Measurements from ENCODE around the gene GRAMD1C. TPM values are rescaled to one million over a fixed set of nuclear protein-coding genes. Genes with fewer than 3 reads are reported as not detected.
"Not testable (repeated sequence)": the region's sequence is repeated elsewhere in the genome, so short reads cannot be mapped to it uniquely, and the experiment has no call there.

The GRAMD1C gene
- total RNA-seq, 1 experiment from 2014 or later = 13.8 TPM

- Histone ChIP-seq H3K27ac (no peak overlapping the region), H3K27me3 (replicated peaks) (no peaks in the 10 kb centered on the region), H3K36me3 (no peaks in the 10 kb centered on the region), H3K9me3 (replicated peaks) (no peaks in the 10 kb centered on the region), H3K4me1 (replicated peaks) (peaks cover 34% of the 10 kb centered on the region), H3K4me3 (no peak overlapping the region)
- no peak for DNase-seq (ENCODE audit: low read depth in 1 of 2, low spot score in 2 of 2)
Measured at GRCh38 chr3:113834983-113835382, 3.6 kb upstream of the GRAMD1C start.

DNA sequence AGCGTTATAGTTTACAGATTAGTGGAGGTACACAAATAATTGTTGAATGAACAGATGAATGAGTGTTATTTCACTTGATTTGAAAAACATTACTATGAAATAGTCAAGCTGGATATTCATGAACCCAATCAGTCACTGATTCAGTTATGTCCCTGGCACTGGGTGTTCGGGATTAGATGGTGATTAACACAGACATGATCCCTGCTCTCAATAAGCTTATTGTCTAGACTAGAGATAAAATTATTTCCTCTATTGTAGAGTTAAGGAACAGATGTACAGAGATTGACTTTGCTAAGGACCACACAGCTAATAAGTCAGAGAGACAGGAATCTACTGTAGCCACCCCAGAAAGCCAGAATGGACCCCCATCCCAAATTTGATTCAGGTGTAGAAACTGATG is 963 bp downstream of the GRAMD1C start:
- H3K9me3 ChIP-seq (replicated peaks) = no peaks in the 10 kb centered on the region
- H3K27me3 ChIP-seq (replicated peaks) = no peaks in the 10 kb centered on the region
- H3K4me3 ChIP-seq = peak overlapping the region; percentile 66
- DNase-seq (ENCODE audit: low read depth in 1 of 2, low spot score in 2 of 2) = no peak
- peaks cover 5% of the 10 kb centered on the region for H3K4me1 ChIP-seq (replicated peaks)
- peak overlapping the region; percentile 31; the same call in 1 of the 2 replicates for H3K27ac ChIP-seq
- H3K36me3 ChIP-seq = no peaks in the 10 kb centered on the region

- Histone ChIP-seq H3K27me3 (replicated peaks) (no peaks in the 10 kb centered on the region), H3K27ac (no peak overlapping the region), H3K4me1 (replicated peaks) (peaks cover 8% of the 10 kb centered on the region), H3K9me3 (replicated peaks) (no peaks in the 10 kb centered on the region), H3K4me3 (no peak overlapping the region), H3K36me3 (no peaks in the 10 kb centered on the region)
- DNase-seq (ENCODE audit: low read depth in 1 of 2, low spot score in 2 of 2) = no peak
Measured at GRCh38 chr3:113844622-113845222, 6.1 kb downstream of the GRAMD1C start.

DNA sequence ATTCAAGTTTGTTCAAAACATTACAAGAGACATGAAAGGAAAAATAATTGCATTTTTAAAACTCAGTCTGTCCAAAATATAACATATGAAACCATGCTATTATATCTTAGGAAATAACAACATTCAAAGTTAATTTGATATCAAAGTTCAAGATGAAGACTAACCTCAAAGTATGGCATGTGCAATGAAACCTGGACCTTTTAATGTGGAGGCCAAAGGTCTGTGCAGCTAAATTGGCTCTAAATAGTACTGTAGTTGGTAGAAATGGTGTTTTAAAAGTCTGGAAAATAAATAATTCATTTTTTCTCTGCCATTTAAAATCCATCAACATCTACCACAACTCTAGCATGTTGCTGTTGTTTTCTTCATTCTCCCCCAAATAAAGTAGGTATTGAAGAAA is 8.7 kb downstream of the GRAMD1C start:
- Histone ChIP-seq H3K4me1 (replicated peaks) (peaks cover 8% of the 10 kb centered on the region), H3K27ac (no peak overlapping the region), H3K27me3 (replicated peaks) (no peaks in the 10 kb centered on the region), H3K4me3 (no peak overlapping the region), H3K9me3 (replicated peaks) (no peaks in the 10 kb centered on the region), H3K36me3 (no peaks in the 10 kb centered on the region)
- no peak for DNase-seq (ENCODE audit: low read depth in 1 of 2, low spot score in 2 of 2)

DNA sequence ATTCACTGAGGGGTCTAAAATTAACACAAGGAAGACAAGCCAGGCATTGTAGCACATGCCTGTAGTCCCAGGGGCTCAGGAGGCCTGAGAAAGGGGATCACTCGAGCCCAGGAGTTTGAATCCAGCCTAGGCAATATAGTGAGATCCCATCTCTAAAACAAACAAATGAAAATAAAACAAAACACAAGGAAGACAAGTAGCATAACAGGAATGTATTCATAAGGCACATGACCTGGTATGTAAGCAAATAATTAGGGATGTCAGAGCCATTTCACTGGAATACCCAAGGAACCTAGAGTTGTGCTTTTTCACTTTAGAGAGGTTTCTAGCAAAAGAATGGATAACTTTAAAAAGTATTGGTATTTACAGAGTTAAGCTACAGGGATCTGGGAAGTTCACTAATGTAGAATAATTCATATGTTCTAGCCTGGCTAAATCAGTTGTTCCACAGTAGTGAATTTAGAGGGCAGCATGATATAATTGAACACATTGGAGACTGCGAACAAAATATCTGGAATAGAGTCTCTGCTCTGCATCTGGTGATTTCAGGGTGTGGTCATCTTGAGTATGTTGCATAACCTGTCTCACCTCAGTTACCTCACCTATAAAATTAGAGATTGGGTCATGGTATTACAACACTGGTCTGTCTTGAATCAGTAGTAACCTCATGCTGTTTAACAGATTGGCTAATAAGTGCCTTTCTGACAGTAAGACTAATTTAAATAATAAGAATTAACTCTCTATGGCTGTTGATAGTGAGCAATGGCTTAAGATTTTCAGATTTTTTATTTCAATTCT is 9.3 kb downstream of the GRAMD1C start:
- DNase-seq (ENCODE audit: low read depth in 1 of 2, low spot score in 2 of 2) = no peak
- no peaks in the 10 kb centered on the region for H3K9me3 ChIP-seq (replicated peaks)
- no peak overlapping the region for H3K4me3 ChIP-seq
- H3K36me3 ChIP-seq = no peaks in the 10 kb centered on the region
- H3K27me3 ChIP-seq (replicated peaks) = no peaks in the 10 kb centered on the region
- H3K27ac ChIP-seq = no peak overlapping the region; the same call in 1 of the 2 replicates
- peaks cover 8% of the 10 kb centered on the region for H3K4me1 ChIP-seq (replicated peaks)

DNA sequence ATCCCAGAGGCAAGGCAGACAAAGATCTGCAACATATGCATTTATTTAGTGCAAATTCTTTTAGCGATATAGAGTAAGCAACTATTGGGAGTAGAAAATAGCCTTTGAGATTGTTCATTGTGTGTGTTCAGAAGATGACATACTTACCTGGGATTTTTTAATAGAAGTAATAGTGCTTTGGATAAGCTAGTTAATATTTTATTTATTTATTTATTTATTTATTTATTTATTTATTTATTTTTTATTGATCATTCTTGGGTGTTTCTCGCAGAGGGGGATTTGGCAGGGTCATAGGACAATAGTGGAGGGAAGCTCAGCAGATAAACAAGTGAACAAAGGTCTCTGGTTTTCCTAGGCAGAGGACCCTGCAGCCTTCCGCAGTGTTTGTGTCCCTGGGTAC is 10.5 kb downstream of the GRAMD1C start:
- DNase-seq (ENCODE audit: low read depth in 1 of 2, low spot score in 2 of 2); H3K4me3 ChIP-seq; H3K27ac ChIP-seq; H3K4me1 ChIP-seq (replicated peaks); H3K27me3 ChIP-seq (replicated peaks); H3K36me3 ChIP-seq; H3K9me3 ChIP-seq (replicated peaks): not testable (repeated sequence)

- not testable (repeated sequence) for DNase-seq (ENCODE audit: low read depth in 1 of 2, low spot score in 2 of 2); H3K4me3 ChIP-seq; H3K27me3 ChIP-seq (replicated peaks); H3K4me1 ChIP-seq (replicated peaks); H3K36me3 ChIP-seq; H3K27ac ChIP-seq; H3K9me3 ChIP-seq (replicated peaks)
Measured at GRCh38 chr3:113849841-113850240, 11.3 kb downstream of the GRAMD1C start.

- not testable (repeated sequence) for DNase-seq (ENCODE audit: low read depth in 1 of 2, low spot score in 2 of 2); H3K9me3 ChIP-seq (replicated peaks); H3K4me1 ChIP-seq (replicated peaks); H3K27ac ChIP-seq; H3K27me3 ChIP-seq (replicated peaks); H3K36me3 ChIP-seq; H3K4me3 ChIP-seq
Measured at GRCh38 chr3:113850391-113850790, 11.8 kb downstream of the GRAMD1C start.

GRCh38 chr3:113852506-113852905 is 13.9 kb downstream of the GRAMD1C start:
- H3K27ac ChIP-seq = no peak overlapping the region
- no peaks in the 10 kb centered on the region for H3K9me3 ChIP-seq (replicated peaks)
- no peaks in the 10 kb centered on the region for H3K27me3 ChIP-seq (replicated peaks)
- no peak for DNase-seq (ENCODE audit: low read depth in 1 of 2, low spot score in 2 of 2)
- no peaks in the 10 kb centered on the region for H3K36me3 ChIP-seq
- peaks cover 6% of the 10 kb centered on the region for H3K4me1 ChIP-seq (replicated peaks)
- no peak overlapping the region for H3K4me3 ChIP-seq

DNA sequence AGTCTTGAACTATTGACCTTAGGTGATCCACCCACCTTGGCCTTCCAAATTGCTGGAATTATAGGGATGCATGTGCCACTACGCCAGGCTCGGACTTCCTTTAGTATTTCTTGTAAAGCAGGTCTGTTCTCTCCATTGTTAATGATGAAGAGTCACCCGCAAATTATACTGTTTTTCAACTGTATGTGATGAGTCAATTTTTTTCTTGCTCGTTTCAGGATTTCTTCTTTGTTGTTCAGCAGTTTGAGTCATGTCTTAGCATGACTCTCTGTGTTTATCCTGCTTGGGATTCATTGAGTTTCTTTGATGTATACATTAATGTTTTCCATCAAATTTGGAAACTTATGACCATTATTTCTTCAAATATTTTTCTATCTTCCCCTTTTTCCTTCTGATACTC is 28.9 kb downstream of the GRAMD1C start:
- DNase-seq (ENCODE audit: low read depth in 1 of 2, low spot score in 2 of 2) = peak in 1 of 2 experiments; percentile 63
- Histone ChIP-seq H3K36me3 (no peaks in the 10 kb centered on the region), H3K9me3 (replicated peaks) (no peaks in the 10 kb centered on the region), H3K4me3 (no peak overlapping the region), H3K4me1 (replicated peaks) (peaks cover 8% of the 10 kb centered on the region; the same call in 1 of the 2 replicates), H3K27ac (peak overlapping the region; percentile 40), H3K27me3 (replicated peaks) (no peaks in the 10 kb centered on the region)

DNA sequence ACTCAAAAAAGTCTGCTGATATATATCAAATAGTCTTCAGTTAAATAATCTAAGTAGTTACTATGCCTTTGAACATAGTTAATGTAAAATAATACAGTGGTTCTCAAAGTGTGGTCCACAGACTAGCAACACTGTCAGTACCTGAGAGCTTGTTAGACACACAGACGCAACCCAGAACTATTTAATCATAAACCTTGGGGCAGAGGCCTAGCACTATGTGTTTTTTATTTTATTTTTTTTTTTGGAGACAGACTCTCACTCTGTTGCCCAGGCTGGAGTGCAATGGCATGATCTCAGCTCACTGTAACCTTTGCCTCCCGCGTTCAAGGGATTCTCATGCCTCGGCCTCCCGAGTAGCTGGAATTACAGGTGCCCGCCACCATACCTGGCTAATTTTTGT is 34.7 kb downstream of the GRAMD1C start:
- H3K27ac ChIP-seq = no peak overlapping the region
- H3K9me3 ChIP-seq (replicated peaks) = no peaks in the 10 kb centered on the region
- no peaks in the 10 kb centered on the region for H3K36me3 ChIP-seq
- no peaks in the 10 kb centered on the region for H3K27me3 ChIP-seq (replicated peaks)
- no peak overlapping the region for H3K4me3 ChIP-seq
- DNase-seq (ENCODE audit: low read depth in 1 of 2, low spot score in 2 of 2) = no peak
- H3K4me1 ChIP-seq (replicated peaks) = no peaks in the 10 kb centered on the region

- no peaks in the 10 kb centered on the region for H3K9me3 ChIP-seq (replicated peaks)
Measured at GRCh38 chr3:113873814-113874526, 35.4 kb downstream of the GRAMD1C start.

GRCh38 chr3:113878403-113878802 is 39.8 kb downstream of the GRAMD1C start:
- Histone ChIP-seq H3K27me3 (replicated peaks) (no peaks in the 10 kb centered on the region), H3K9me3 (replicated peaks) (no peaks in the 10 kb centered on the region), H3K4me1 (replicated peaks) (no peaks in the 10 kb centered on the region), H3K36me3 (no peaks in the 10 kb centered on the region), H3K27ac (no peak overlapping the region), H3K4me3 (no peak overlapping the region)
- DNase-seq (ENCODE audit: low read depth in 1 of 2, low spot score in 2 of 2) = no peak

More at GRCh38 chr3:113873814-113874526, 35.4 kb downstream of the GRAMD1C start:
- Histone ChIP-seq H3K4me1 (replicated peaks) (no peaks in the 10 kb centered on the region), H3K36me3 (no peaks in the 10 kb centered on the region), H3K27me3 (replicated peaks) (no peaks in the 10 kb centered on the region), H3K27ac (no peak overlapping the region), H3K4me3 (no peak overlapping the region)
- DNase-seq (ENCODE audit: low read depth in 1 of 2, low spot score in 2 of 2) = no peak

DNA sequence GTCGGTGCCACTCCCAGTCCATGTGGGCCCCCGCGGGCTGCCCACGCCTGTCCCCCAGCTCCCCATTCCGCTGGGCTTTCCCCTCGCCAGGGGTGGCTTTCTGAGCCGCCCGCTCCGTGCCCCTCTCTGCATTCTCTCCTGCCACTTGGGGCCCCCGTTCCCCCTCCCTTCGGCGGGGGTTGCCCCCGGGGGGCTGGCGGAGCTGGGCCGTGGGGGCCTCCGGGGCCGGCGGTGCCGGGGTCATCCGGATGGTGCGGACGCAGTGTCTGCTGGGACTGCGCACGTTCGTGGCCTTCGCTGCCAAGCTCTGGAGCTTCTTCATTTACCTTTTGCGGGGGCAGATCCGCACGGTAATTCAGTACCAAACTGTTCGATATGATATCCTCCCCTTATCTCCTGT is 46.5 kb downstream of the GRAMD1C start:
- H3K27me3 ChIP-seq (replicated peaks) = no peaks in the 10 kb centered on the region
- DNase-seq (ENCODE audit: low read depth in 1 of 2, low spot score in 2 of 2) = no peak
- H3K4me1 ChIP-seq (replicated peaks) = no peaks in the 10 kb centered on the region
- H3K36me3 ChIP-seq = no peaks in the 10 kb centered on the region
- H3K27ac ChIP-seq = no peak overlapping the region
- H3K9me3 ChIP-seq (replicated peaks) = no peaks in the 10 kb centered on the region
- H3K4me3 ChIP-seq = no peak overlapping the region
